ENCODE data around the gene GABARAPL2. TPM values are rescaled to one million over a fixed set of nuclear protein-coding genes. Genes with fewer than 3 reads are reported as not detected.

GABARAPL2 gene
- total RNA-seq, 1 donor from 2014 or later = 74.9 TPM

DNA sequence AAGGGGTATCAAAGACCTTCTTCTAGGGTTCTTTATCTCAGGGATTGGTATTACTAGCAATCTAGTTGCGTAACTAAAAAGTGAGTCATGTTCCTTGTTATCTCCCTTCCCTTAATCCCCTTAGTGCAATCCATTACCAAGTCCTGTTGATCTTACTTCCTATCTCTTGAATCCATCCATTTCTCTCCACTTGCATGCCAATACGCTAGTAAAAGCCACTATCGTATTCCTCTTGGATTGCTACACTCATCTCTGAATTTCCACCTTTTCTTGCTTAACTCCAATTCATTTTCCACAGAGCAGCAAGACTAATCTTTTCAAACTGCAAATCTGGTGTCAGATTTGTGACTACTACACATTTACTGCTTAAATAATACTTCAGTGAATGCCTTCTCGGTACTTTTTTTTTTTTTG lies 58.7 kb downstream of the GABARAPL2 start:
- no peaks in the 10 kb centered on the region for H3K9me3 Mint-ChIP-seq
- peak overlapping the region; percentile 68 for H3K27ac Mint-ChIP-seq
- DNase-seq (ENCODE audit: low spot score in 2 of 2, unreplicated experiment in 2 of 2) = no peak
- TF ChIP-seq, protein P1, sequence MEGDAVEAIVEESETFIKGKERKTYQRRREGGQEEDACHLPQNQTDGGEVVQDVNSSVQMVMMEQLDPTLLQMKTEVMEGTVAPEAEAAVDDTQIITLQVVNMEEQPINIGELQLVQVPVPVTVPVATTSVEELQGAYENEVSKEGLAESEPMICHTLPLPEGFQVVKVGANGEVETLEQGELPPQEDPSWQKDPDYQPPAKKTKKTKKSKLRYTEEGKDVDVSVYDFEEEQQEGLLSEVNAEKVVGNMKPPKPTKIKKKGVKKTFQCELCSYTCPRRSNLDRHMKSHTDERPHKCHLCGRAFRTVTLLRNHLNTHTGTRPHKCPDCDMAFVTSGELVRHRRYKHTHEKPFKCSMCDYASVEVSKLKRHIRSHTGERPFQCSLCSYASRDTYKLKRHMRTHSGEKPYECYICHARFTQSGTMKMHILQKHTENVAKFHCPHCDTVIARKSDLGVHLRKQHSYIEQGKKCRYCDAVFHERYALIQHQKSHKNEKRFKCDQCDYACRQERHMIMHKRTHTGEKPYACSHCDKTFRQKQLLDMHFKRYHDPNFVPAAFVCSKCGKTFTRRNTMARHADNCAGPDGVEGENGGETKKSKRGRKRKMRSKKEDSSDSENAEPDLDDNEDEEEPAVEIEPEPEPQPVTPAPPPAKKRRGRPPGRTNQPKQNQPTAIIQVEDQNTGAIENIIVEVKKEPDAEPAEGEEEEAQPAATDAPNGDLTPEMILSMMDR (IDR thresholded peaks at IDR 0.05; ENCODE audit: unreplicated experiment) = no peak
- peaks cover 23% of the 10 kb centered on the region for H3K4me1 Mint-ChIP-seq
- no peak overlapping the region for H3K4me3 Mint-ChIP-seq
- peaks cover 37% of the 10 kb centered on the region for H3K36me3 Mint-ChIP-seq
- no peaks in the 10 kb centered on the region for H3K27me3 Mint-ChIP-seq (ENCODE audit: low read depth)

DNA sequence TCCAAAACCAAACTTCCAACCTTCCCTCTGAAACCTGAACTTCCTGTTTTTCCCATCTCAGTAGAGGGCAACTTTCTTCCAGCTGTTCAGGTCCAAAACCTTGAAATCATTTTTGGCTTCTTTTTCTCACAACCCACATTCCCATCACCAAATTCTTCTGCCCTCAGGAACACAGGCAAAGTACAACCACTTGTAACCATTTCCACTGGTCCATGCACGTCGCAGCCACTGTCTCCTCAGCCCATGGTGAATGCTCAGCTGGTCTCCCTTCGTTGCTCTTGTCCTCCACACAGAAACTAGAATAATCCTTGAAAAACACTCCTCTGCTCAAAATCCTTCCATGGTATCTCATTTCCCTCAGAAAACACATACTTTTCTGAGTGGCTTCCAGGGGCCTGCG lies 60.6 kb downstream of the GABARAPL2 start:
- H3K27ac Mint-ChIP-seq = no peak overlapping the region
- no peaks in the 10 kb centered on the region for H3K9me3 Mint-ChIP-seq
- TF ChIP-seq, protein P1 (IDR thresholded peaks at IDR 0.05; ENCODE audit: unreplicated experiment) = no peak
- H3K4me3 Mint-ChIP-seq = no peak overlapping the region
- H3K4me1 Mint-ChIP-seq = peaks cover 9% of the 10 kb centered on the region
- H3K36me3 Mint-ChIP-seq = peaks cover 46% of the 10 kb centered on the region
- DNase-seq (ENCODE audit: low spot score in 2 of 2, unreplicated experiment in 2 of 2) = no peak
- no peaks in the 10 kb centered on the region for H3K27me3 Mint-ChIP-seq (ENCODE audit: low read depth)

Other genes with a start within 250 kb of the GABARAPL2 start
- 86.7 to 89.1 TPM (median 87.0 TPM) in 3 replicates for gene CFDP1, start 132.9 kb upstream of the GABARAPL2 start, total RNA-seq
- gene TMEM170A, start 101.7 kb upstream of the GABARAPL2 start, total RNA-seq = 37.1 to 40.2 TPM (median 38.4 TPM) in 3 replicates
- gene CHST6, start 70.9 kb upstream of the GABARAPL2 start, total RNA-seq = 1.9 to 2.4 TPM (median 2.1 TPM) in 3 replicates
- gene CHST5, start 30.3 kb upstream of the GABARAPL2 start, total RNA-seq = 0.40 to 0.50 TPM (median 0.49 TPM) in 3 replicates
- 9.2 to 13.0 TPM (median 10.8 TPM) in 3 replicates for gene TMEM231, start 10.1 kb upstream of the GABARAPL2 start, total RNA-seq
- 54.5 to 58.7 TPM (median 55.7 TPM) in 3 replicates for gene ADAT1, start 56.9 kb downstream of the GABARAPL2 start, total RNA-seq
- 110 to 117 TPM (median 114 TPM) in 3 replicates for gene KARS1, start 81.3 kb downstream of the GABARAPL2 start, total RNA-seq
- 47.3 to 51.0 TPM (median 49.1 TPM) in 3 replicates for gene TERF2IP, start 81.4 kb downstream of the GABARAPL2 start, total RNA-seq
- gene CPHXL2, start 110.6 kb downstream of the GABARAPL2 start, total RNA-seq = not detected in 3 replicates
- not detected in 3 replicates for gene DUXB, start 135.1 kb downstream of the GABARAPL2 start, total RNA-seq
- gene CPHXL, start 160.1 kb downstream of the GABARAPL2 start, total RNA-seq = not detected in 3 replicates